Measurements from ENCODE around the gene RNASE9. TPM values are rescaled to one million over a fixed set of nuclear protein-coding genes. Genes with fewer than 3 reads are reported as not detected.
"Not testable (repeated sequence)": the region's sequence is repeated elsewhere in the genome, so short reads cannot be mapped to it uniquely, and the experiment has no call there.

The RNASE9 gene
- polyA plus RNA-seq (ENCODE audit: insufficient read length) = not detected

- DNase-seq (ENCODE audit: low read depth) = no peak
Observed at GRCh38 chr14:20560961-20561360, at the start of gene RNASE9. TSS of gene RNASE9 (minus strand) at chr14:20561047.

GRCh38 chr14:20610002-20610765 lies 49.3 kb upstream of the RNASE9 start:
- DNase-seq (ENCODE audit: low read depth) = no peak

- DNase-seq (ENCODE audit: low read depth) = peak; percentile 78
Observed at GRCh38 chr14:20609215-20610001, 48.6 kb upstream of the RNASE9 start.

GRCh38 chr14:20608383-20609110 lies 47.7 kb upstream of the RNASE9 start:
- DNase-seq (ENCODE audit: low read depth) = no peak

- DNase-seq (ENCODE audit: low read depth) = no peak
Observed at GRCh38 chr14:20607617-20608016, 46.8 kb upstream of the RNASE9 start.

- DNase-seq (ENCODE audit: low read depth) = no peak
Observed at GRCh38 chr14:20606902-20607242, 46.0 kb upstream of the RNASE9 start.

GRCh38 chr14:20606190-20606901 lies 45.5 kb upstream of the RNASE9 start:
- DNase-seq (ENCODE audit: low read depth) = no peak

GRCh38 chr14:20603813-20604690 lies 43.2 kb upstream of the RNASE9 start:
- no peak for DNase-seq (ENCODE audit: low read depth)

GRCh38 chr14:20602583-20602982 lies 41.7 kb upstream of the RNASE9 start:
- DNase-seq (ENCODE audit: low read depth) = no peak

GRCh38 chr14:20601522-20601921 lies 40.7 kb upstream of the RNASE9 start:
- no peak for DNase-seq (ENCODE audit: low read depth)

GRCh38 chr14:20597108-20597507 lies 36.3 kb upstream of the RNASE9 start:
- DNase-seq (ENCODE audit: low read depth) = no peak

- not testable (repeated sequence) for DNase-seq (ENCODE audit: low read depth)
Observed at GRCh38 chr14:20595726-20596125, 34.9 kb upstream of the RNASE9 start.

GRCh38 chr14:20592574-20592973 lies 31.7 kb upstream of the RNASE9 start:
- no peak for DNase-seq (ENCODE audit: low read depth)

GRCh38 chr14:20591235-20591634 lies 30.4 kb upstream of the RNASE9 start, which contains the start of gene RNASE12:
TSS of gene RNASE12 (minus strand) at chr14:20591376. CDS start at chr14:20590723, 653 bp downstream.
- no peak for DNase-seq (ENCODE audit: low read depth)

- DNase-seq (ENCODE audit: low read depth) = no peak
Observed at GRCh38 chr14:20587489-20588154, 26.8 kb upstream of the RNASE9 start, which contains the start of gene RNASE11. TSS of gene RNASE11 (minus strand) at chr14:20588001.

GRCh38 chr14:20583908-20584307 lies 23.1 kb upstream of the RNASE9 start:
- no peak for DNase-seq (ENCODE audit: low read depth)

GRCh38 chr14:20583142-20583541 lies 22.3 kb upstream of the RNASE9 start:
- no peak for DNase-seq (ENCODE audit: low read depth)

- DNase-seq (ENCODE audit: low read depth) = no peak
Observed at GRCh38 chr14:20580242-20580641, 19.4 kb upstream of the RNASE9 start.

- DNase-seq (ENCODE audit: low read depth) = no peak
Observed at GRCh38 chr14:20578784-20579502, 18.1 kb upstream of the RNASE9 start.

Measured in forelimb muscle (tissue), 1 donor.